Measurements from ENCODE around the gene KLK7. TPM values are rescaled to one million over a fixed set of nuclear protein-coding genes. Genes with fewer than 3 reads are reported as not detected.

The KLK7 gene
- total RNA-seq, 1 experiment from 2014 or later: 0.66 TPM

GRCh38 chr19:51027873-51028272 lies 44.2 kb upstream of the KLK7 start:
- H3K27me3 Mint-ChIP-seq (ENCODE audit: low read depth): no peaks in the 10 kb centered on the region; the same call in 1 of the 2 replicates
- no peaks in the 10 kb centered on the region for H3K36me3 Mint-ChIP-seq
- TF ChIP-seq ZNF425 (CRISPR knock-in tag; conservative IDR thresholded peaks at IDR 0.05): no peak
- TF ChIP-seq ATF3 (CRISPR knock-in tag; conservative IDR thresholded peaks at IDR 0.05): no peak
- TF ChIP-seq ZNF396 (CRISPR knock-in tag; IDR thresholded peaks at IDR 0.05; ENCODE audit: borderline replicate concordance): no peak
- no peak for TF ChIP-seq NR3C1 (CRISPR knock-in tag; conservative IDR thresholded peaks at IDR 0.05; ENCODE audit: low read depth)
- no peak for ATAC-seq
- no peak overlapping the region for H3K4me3 Mint-ChIP-seq
- no peak for DNase-seq (ENCODE audit: low spot score)
- peaks cover 36% of the 10 kb centered on the region for H3K4me1 Mint-ChIP-seq
- ChIA-PET POLR2A (no interaction called here), CTCF (interaction anchor here (0.6 to 3.1 kb wide), 4 partner anchors 11 to 69 kb away, joined by 3 to 18 read pairs (median 5); no protein-coding TSS in a partner anchor)
- H3K9me3 Mint-ChIP-seq: peaks cover 6% of the 10 kb centered on the region
- H3K27ac Mint-ChIP-seq: no peak overlapping the region

GRCh38 chr19:51027126-51027806 lies 43.5 kb upstream of the KLK7 start:
- Mint-ChIP-seq H3K4me3 (no peak overlapping the region), H3K27ac (no peak overlapping the region), H3K9me3 (peaks cover 6% of the 10 kb centered on the region), H3K4me1 (peaks cover 40% of the 10 kb centered on the region), H3K36me3 (no peaks in the 10 kb centered on the region), H3K27me3 (ENCODE audit: low read depth) (no peaks in the 10 kb centered on the region; the same call in 1 of the 2 replicates)
- ATAC-seq: no peak
- ChIA-PET CTCF (interaction anchor here (1.2 to 3.1 kb wide), 2 partner anchors 10 to 70 kb away, joined by 3 to 18 read pairs; no protein-coding TSS in a partner anchor), POLR2A (no interaction called here)
- DNase-seq (ENCODE audit: low spot score): no peak
- TF ChIP-seq ATF6 (CRISPR knock-in tag; IDR thresholded peaks at IDR 0.05) (no peak), KAT7 (CRISPR knock-in tag; IDR thresholded peaks at IDR 0.05; ENCODE audit: borderline replicate concordance) (no peak), ZNF423 (CRISPR knock-in tag; IDR thresholded peaks at IDR 0.05) (no peak), STAT6 (CRISPR knock-in tag; conservative IDR thresholded peaks at IDR 0.05; ENCODE audit: low read depth) (no peak), FOXP4 (CRISPR knock-in tag; IDR thresholded peaks at IDR 0.05) (no peak), OVOL2 (CRISPR knock-in tag; IDR thresholded peaks at IDR 0.05; ENCODE audit: borderline replicate concordance) (no peak), CREM (CRISPR knock-in tag; IDR thresholded peaks at IDR 0.05) (no peak), TCF7 (CRISPR knock-in tag; IDR thresholded peaks at IDR 0.05; ENCODE audit: low read depth) (no peak), GRHL2 (CRISPR knock-in tag; IDR thresholded peaks at IDR 0.05; ENCODE audit: insufficient replicate concordance, severe bottlenecking) (no peak), ZNF281 (CRISPR knock-in tag; IDR thresholded peaks at IDR 0.05) (no peak), CBFB (CRISPR knock-in tag; IDR thresholded peaks at IDR 0.05; ENCODE audit: low read depth) (no peak), ZNF121 (CRISPR knock-in tag; IDR thresholded peaks at IDR 0.05) (no peak), FOXJ3 (CRISPR knock-in tag; IDR thresholded peaks at IDR 0.05; ENCODE audit: borderline replicate concordance) (no peak), CDX4 (CRISPR knock-in tag; IDR thresholded peaks at IDR 0.05; ENCODE audit: borderline replicate concordance) (no peak), ESRRA (CRISPR knock-in tag; IDR thresholded peaks at IDR 0.05; ENCODE audit: borderline replicate concordance) (no peak), HMGA2 (CRISPR knock-in tag; IDR thresholded peaks at IDR 0.05) (no peak), ATF3 (CRISPR knock-in tag; conservative IDR thresholded peaks at IDR 0.05) (no peak)

All from WTC11 (cell line).